A204.1 (cell line): ENCODE data around the gene GGCT.

Source experiments
- FAIRE-seq: peaks from 2 replicates; lab custom pipeline; 2012; peaks lifted over from hg19 to GRCh38; lab: Jason Lieb, UNC

Gene GGCT

GRCh38 chr7:30462179-30462578 lies 42.5 kb downstream of the GGCT start:
- no peak for FAIRE-seq

DNA sequence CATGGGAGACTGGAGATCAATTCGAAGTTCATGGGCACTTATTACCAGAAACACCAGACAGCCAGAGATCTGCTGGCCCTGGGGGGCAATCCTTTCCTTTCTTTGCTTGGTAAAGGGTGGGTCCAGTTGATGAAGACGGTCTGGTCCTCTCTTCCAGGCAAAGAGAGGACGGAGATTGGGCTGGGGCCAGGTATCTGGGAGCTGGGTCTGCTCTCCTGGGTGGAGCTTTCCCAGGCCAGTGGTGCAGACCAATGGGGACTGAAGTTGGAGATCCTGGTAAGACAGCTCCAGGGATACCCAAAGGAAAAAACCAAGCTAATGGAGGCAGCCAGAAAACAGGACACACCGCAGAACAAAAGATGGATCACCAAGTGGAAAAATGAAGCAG lies 44.4 kb downstream of the GGCT start:
- FAIRE-seq, result no peak

DNA sequence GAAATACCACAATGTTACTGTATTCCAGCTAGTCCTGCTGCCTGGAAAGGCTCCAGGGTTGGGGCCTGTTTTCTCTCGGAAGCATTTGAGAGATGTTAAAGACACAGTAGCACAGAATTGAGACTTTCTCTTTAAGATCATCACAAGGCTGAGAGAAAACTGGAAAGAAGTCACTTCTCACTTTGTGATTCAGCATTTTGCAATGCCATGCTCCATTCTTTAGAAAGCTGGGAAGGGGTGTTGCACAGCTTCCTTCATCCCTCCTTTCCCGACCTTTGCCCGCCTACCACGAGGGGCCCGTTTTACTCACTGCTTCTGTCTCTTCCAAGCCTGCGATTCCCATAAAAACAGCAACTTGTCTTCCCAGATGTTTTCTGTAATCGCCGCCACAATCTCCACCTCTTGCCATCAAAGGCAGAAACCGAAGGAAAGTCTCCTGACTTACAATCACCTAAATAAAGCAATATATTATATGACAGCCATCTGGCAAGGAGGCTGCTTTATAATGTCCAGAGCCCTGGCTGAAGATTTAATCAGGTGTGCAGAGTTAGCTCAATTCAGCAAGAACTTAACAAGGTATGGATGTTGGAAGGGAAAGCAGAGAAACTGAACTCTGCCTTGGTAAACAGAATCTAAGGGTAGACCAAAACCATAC lies 44.9 kb downstream of the GGCT start:
- FAIRE-seq, result no peak

GRCh38 chr7:30458311-30458710 lies 46.3 kb downstream of the GGCT start:
- no peak for FAIRE-seq

DNA sequence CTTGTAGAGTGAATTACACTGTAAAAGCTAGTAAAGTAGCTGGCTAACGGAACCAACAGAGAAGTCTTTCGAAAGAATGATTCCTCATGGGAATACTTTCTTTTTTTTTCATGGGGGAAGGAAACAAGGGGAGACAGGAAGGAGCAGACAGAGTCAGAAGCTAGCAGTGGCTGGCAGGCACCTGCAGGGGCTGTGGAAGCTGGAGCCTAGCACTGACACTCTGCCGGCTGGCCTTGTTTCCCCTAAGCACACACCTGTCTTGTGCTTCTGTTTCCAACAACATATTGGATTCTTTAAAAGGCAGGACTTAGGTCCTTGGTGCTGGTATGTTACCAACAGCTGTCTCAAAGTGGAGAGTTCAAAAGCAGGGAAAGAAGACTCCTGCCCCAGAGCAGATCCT lies 50.7 kb downstream of the GGCT start:
- FAIRE-seq, result no peak

DNA sequence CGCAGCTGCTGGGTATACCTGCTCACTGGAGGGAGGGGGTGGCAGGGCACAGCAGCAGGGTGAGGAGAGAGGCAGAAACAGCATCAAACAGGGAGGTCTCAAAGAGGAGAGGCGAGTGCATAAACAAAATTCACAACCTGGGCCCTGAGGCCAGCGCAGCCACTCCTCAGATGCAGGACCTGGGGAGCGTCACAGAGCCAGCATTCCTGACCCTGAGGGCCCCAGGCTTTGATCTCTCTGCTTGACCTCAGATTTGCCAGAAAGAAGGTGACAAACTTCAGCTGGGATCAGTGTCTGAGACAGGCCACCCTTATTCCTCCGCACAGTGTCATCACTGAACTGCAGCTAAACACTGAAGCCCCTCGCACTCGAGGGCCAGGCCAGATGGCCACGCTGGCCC lies 51.6 kb downstream of the GGCT start:
- no peak for FAIRE-seq

DNA sequence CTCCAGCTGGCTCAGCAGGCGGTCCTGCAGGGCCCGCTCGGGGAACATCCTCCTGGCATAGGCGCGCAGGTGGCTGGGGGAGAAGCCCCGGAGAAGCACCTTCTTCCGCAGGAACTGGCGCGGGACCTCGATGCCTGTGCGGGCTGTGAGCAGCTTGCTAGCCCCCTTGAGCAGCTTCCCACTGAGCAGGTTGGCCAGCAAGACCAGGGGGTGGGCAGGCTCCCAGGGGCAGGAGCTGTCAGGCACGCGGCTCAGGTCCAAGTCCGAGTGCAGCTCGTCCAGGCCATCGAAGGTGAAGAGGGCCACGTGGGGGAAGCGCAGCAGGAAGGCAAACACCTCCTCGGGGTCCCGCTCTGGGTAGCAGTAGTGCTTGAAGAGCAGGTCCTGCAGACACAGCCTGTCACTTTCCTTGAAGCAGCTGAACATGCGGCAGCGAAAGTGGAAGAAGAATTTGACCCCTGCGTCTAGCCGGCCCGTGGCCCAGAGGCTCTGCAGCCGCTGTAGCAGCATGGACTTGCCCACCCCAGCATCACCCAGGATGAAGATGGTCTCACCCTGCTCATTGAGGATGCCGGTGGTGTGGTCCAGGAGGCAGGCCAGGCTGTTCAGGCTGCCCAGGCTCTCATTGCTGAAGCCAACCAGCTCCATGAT lies 52.2 kb downstream of the GGCT start:
- FAIRE-seq, result no peak

DNA sequence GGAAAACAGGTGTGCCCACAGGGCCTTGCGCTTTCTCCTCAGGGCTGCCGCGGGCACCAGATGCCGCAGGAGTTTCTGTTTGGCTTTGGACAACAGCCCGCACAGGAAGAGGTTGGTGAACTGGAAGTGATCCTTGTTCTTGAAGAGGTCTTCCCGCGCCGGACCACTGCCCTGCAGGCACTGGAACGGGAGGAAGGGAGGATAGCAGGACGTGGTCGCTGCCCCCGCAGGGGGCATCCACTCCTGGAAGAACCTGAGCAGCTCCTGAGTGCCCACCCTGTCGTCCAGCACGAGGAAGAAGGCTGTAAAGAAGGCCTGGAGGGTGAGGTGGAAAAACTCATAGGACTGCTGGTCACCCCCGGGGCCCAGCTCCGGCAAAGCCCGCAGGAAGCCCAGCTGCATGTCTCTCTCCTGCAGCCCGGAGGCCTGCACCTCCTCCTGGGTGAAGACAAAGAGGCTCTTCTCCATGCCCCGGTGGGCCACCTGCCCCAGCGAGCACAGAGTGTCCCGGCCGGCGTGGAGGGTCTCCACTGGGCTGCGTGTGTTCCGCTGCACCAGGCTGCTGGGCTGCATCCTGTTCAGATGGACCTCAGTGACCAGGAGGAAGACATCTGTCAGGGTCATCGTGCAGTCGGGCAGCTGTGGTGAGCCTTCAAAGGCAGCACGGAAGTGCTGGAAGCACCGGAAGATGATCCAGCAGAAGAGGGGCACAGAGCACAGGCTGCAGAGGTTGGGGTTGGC lies 52.9 kb downstream of the GGCT start:
- no peak for FAIRE-seq

- FAIRE-seq, result no peak
Observed at GRCh38 chr7:30450983-30451497, 53.6 kb downstream of the GGCT start.

GRCh38 chr7:30450240-30450982 lies 54.2 kb downstream of the GGCT start:
- FAIRE-seq, result no peak

- no peak for FAIRE-seq
Observed at GRCh38 chr7:30448461-30449189, 56.0 kb downstream of the GGCT start.

DNA sequence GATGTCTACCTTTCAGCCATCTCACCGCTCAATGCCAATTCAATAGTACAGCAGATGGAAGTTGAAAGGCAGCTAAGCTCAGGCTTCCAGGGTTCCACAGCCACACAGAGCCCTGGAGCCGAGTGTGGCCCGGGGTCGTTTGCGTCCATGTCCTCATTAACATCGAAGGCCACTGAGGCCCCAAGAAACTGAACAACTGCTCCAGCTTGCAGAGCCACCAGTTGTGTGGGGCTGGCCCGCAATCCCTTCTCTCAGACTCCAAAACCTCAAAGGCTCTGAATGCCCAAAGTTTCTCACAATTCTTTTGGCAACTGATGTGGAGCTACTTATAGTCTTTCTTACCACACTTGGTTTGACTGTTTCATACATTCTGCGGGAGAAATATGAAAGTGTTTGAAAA lies 57.2 kb downstream of the GGCT start:
- no peak for FAIRE-seq
